Nephron progenitor cell (in vitro differentiated cells): ENCODE results near the gene JAG1.
A peak's percentile ranks its signal among the peaks of the same experiment; 100 is the strongest.

ENCODE experiments used
- DNase-seq: peaks from one replicate; pipeline ENCODE4 v3.0.0; 2021
- H3K27ac Mint-ChIP-seq: 2 replicates; pipeline ENCODE4 v1.8.0; 2021; ENCODE audit warnings: mild to moderate bottlenecking, moderate library complexity, mixed read lengths
- H3K27me3 Mint-ChIP-seq: 2 replicates; pipeline ENCODE4 v1.8.0; 2021; ENCODE audit warnings: mild to moderate bottlenecking, low read depth, mixed read lengths; ENCODE audit not compliant: poor library complexity
- H3K36me3 Mint-ChIP-seq: 2 replicates; pipeline ENCODE4 v1.8.0; 2021; ENCODE audit warnings: low read depth, mixed read lengths
- H3K4me1 Mint-ChIP-seq: 2 replicates; pipeline ENCODE4 v1.8.0; 2021; ENCODE audit warnings: mixed read lengths
- H3K4me3 Mint-ChIP-seq: 2 replicates; pipeline ENCODE4 v1.8.0; 2021; ENCODE audit warnings: mild to moderate bottlenecking, moderate library complexity, mixed read lengths
- H3K9me3 Mint-ChIP-seq: 2 replicates; pipeline ENCODE4 v1.8.0; 2021; ENCODE audit warnings: mild to moderate bottlenecking, moderate library complexity, mixed read lengths
- CTCF ChIP-seq: fragments of 200-600 bp; sonication (generic); IDR thresholded peaks from 2 replicates; pipeline ENCODE4 v1.5.0; 2021; ENCODE audit warnings: antibody characterized with exemption

Gene JAG1

GRCh38 chr20:10643560-10643873 lies 30.3 kb downstream of the JAG1 start:
- H3K4me1 Mint-ChIP-seq: peaks cover 65% of the 10 kb centered on the region
- peak overlapping the region; percentile 92 for H3K27ac Mint-ChIP-seq

GRCh38 chr20:10642856-10643559 lies 30.8 kb downstream of the JAG1 start:
- peak overlapping the region; percentile 92 for H3K27ac Mint-ChIP-seq
- peaks cover 65% of the 10 kb centered on the region for H3K4me1 Mint-ChIP-seq
- H3K27me3 Mint-ChIP-seq: peaks cover 3% of the 10 kb centered on the region
- H3K9me3 Mint-ChIP-seq: no peaks in the 10 kb centered on the region
- H3K4me3 Mint-ChIP-seq: no peak overlapping the region
- peaks cover 96% of the 10 kb centered on the region for H3K36me3 Mint-ChIP-seq
- TF ChIP-seq CTCF: no peak
- DNase-seq: no peak

More at GRCh38 chr20:10643560-10643873, 30.3 kb downstream of the JAG1 start:
- Mint-ChIP-seq H3K9me3 (no peaks in the 10 kb centered on the region), H3K36me3 (peaks cover 96% of the 10 kb centered on the region), H3K27me3 (peaks cover 3% of the 10 kb centered on the region), H3K4me3 (no peak overlapping the region)
- no peak for TF ChIP-seq CTCF
- DNase-seq: no peak

GRCh38 chr20:10641893-10642292 lies 31.9 kb downstream of the JAG1 start:
- Mint-ChIP-seq H3K9me3 (no peaks in the 10 kb centered on the region), H3K4me3 (no peak overlapping the region), H3K27me3 (peaks cover 3% of the 10 kb centered on the region), H3K36me3 (peaks cover 91% of the 10 kb centered on the region), H3K27ac (peak overlapping the region; percentile 86), H3K4me1 (peaks cover 66% of the 10 kb centered on the region)
- no peak for TF ChIP-seq CTCF
- no peak for DNase-seq

- no peak overlapping the region for H3K4me3 Mint-ChIP-seq
- peaks cover 70% of the 10 kb centered on the region for H3K4me1 Mint-ChIP-seq
- H3K36me3 Mint-ChIP-seq: peaks cover 91% of the 10 kb centered on the region
- TF ChIP-seq CTCF: no peak
- H3K9me3 Mint-ChIP-seq: no peaks in the 10 kb centered on the region
- DNase-seq: no peak
- H3K27me3 Mint-ChIP-seq: peaks cover 3% of the 10 kb centered on the region
- peak overlapping the region; percentile 91 for H3K27ac Mint-ChIP-seq
These were observed 32.3 kb downstream of the JAG1 start for GRCh38 chr20:10641467-10641866.

GRCh38 chr20:10640897-10641296 lies 32.9 kb downstream of the JAG1 start:
- Mint-ChIP-seq H3K27me3 (peaks cover 3% of the 10 kb centered on the region), H3K9me3 (no peaks in the 10 kb centered on the region), H3K36me3 (peaks cover 86% of the 10 kb centered on the region), H3K27ac (peak overlapping the region; percentile 91), H3K4me3 (no peak overlapping the region), H3K4me1 (peaks cover 75% of the 10 kb centered on the region)
- no peak for TF ChIP-seq CTCF
- DNase-seq: no peak
